Omental fat pad (tissue), 4 donors: Measurements from ENCODE around the gene GAN. TPM values are rescaled to one million over a fixed set of nuclear protein-coding genes. Genes with fewer than 3 reads are reported as not detected.
"Not testable (repeated sequence)": the region's sequence is repeated elsewhere in the genome, so short reads cannot be mapped to it uniquely, and the experiment has no call there.

ENCODE experiments used
- ATAC-seq: fragments of 150-250 bp; one replicate; pipeline ENCODE4 v1.9.1; 2016; ENCODE audit warnings: mild to moderate bottlenecking, moderate library complexity; ENCODE audit not compliant: low FRiP score
- DNase-seq: peaks from one replicate; pipeline ENCODE4 v3.0.0-alpha.2; 2019; ENCODE audit warnings: low spot score
- CTCF ChIP-seq, 3 donors: fragments of 450-650 bp; IDR thresholded peaks; one replicate each; pipeline ENCODE4 v1.5.1; 2016 to 2017; ENCODE audit warnings: antibody characterized with exemption in 3 of 3, mild to moderate bottlenecking in 3 of 3, moderate library complexity in 2 of 3
- total RNA-seq, 4 donors: library from RNA; depleted of rRNA; stranded (reverse); fragments of >200 nt; gene quantifications; one replicate each; pipeline ENCODE4 v1.1.0, GENCODE V29; 2016

Gene GAN
- total RNA-seq, 4 donors from 2014 or later = 9.6 to 13.9 (median 10.9) TPM

DNA sequence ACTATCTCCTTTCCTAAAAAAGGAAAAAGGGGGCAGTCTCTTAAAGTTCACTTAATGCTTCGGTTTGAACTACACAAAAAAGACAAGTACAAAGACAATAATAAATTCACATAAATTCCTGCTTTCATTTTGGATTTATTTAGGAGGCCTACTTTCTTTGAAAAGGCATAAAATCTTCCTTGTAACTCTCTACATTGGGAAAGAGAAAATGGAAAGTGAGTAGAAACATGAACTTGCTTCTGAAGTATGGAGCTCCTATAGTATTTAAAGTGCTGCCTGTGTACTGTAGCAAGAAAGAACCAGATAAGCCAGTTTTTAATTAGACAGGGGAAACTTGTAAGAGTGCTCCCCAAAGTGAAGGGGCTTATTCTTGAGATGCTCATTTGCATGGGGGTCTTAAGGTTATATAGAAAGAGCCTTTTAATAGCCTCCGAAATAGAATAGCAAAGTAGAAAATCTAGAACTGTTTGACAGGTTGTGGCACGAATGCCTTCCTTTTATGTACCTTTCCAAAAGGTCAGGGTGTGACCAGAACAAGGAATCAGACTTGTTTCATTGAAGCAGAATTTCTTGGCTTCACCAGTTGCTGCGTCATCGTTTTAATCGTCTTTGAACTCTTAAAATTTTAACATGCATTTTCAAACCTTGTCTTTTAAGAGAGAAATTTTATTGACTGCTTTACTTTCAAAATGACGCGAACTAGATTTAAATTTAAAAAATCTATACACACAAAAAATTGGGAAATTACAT, 12.9 kb downstream of the GAN start:
- ATAC-seq = no peak
- no peak for TF ChIP-seq CTCF (IDR thresholded peaks at IDR 0.05)

GRCh38 chr16:81329947-81330346, 15.2 kb downstream of the GAN start:
- no peak for TF ChIP-seq CTCF (IDR thresholded peaks at IDR 0.05)
- no peak for ATAC-seq
- DNase-seq = no peak

More for the DNA sequence above, 12.9 kb downstream of the GAN start:
- no peak for DNase-seq

DNA sequence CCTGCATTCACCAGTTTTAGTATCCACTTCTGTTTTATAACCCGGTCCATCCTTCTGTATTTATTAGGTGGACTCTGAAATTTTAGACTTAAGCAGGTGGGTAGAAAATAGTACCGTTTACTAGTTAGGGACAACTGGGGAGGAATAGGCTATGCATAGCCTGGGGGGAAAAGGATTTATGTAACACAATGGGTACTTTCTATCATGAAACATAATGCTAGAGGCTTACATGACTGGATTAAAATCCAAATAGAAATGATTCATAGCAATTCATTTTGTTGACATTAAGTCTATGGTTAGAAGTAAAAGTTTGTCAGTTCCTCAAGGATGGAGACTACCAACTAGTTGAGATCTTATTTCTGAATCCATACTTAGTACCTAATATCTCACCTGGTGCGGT, 18.6 kb downstream of the GAN start:
- DNase-seq (no peak), ATAC-seq (no peak)
- no peak for TF ChIP-seq CTCF (IDR thresholded peaks at IDR 0.05)

- ATAC-seq (no peak), DNase-seq (no peak)
- no peak for TF ChIP-seq CTCF (IDR thresholded peaks at IDR 0.05)
Observed at GRCh38 chr16:81335669-81336068, 20.9 kb downstream of the GAN start.

DNA sequence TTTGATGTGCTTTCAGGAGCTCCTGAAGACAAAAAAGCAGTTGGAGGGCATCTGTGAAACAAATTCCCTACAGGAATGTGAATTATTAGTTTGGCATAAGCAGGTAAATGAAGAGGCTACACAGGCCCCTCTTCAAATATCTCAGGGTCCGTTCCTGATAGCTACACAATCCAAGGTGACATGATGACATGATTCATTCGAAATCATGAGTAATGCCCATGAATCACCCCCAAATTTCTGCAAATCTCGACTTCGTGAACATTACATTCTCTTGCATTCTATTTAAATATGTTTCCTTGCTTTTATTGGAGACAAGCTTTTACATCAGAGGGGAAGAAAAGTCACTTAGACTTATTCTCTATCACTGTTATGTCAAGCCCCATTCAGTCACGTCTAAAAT, 22.3 kb downstream of the GAN start:
- no peak for TF ChIP-seq CTCF (IDR thresholded peaks at IDR 0.05)
- no peak for DNase-seq
- ATAC-seq = no peak

DNA sequence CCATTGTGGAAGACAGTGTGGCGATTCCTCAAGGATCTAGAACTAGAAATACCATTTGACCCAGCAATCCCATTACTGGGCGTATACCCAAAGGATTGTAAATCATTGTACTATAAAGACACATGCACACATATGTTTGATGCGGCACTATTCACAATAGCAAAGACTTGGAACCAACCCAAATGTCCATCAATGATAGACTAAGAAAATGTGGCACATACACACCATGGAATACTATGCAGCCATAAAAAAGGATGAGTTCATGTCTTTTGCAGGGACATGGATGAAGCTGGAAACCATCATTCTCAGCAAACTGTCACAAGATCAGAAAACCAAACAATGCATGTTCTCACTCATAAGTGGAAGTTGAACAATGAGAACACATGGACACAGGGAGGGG, 30.4 kb downstream of the GAN start:
- ATAC-seq, DNase-seq: not testable (repeated sequence)

DNA sequence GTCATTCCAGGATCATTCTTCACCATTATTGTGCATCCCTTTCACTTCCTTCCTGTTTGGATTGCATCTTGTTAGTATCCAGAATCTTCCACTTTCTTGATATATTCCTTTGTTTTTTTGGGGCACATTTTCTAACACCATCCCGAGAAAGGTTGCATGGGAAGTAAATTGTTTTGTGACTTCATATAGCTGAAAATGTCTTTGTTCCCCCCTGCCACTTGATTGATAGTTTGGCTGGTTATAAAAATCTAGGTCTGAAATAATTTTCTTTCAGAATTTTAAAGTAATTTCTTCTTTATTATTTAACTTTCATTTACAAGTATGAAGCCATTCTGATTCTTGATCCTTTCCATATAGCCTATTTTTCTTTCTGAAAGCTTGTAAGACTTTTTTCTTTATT, 32.7 kb downstream of the GAN start:
- no peak for ATAC-seq
- DNase-seq = no peak
- no peak for TF ChIP-seq CTCF (IDR thresholded peaks at IDR 0.05)
